Sciatic nerve (tissue), 2 donors: ENCODE results near the gene DONSON. TPM values are rescaled to one million over a fixed set of nuclear protein-coding genes. Genes with fewer than 3 reads are reported as not detected.
"Not testable (repeated sequence)": the region's sequence is repeated elsewhere in the genome, so short reads cannot be mapped to it uniquely, and the experiment has no call there.

Source experiments
- ATAC-seq: fragments of 200-7000 bp; cut with Tn5 transposase; one replicate; pipeline ENCODE4 v1.9.1; 2020; ENCODE audit warnings: mild to moderate bottlenecking, moderate library complexity
- DNase-seq: peaks from one replicate; pipeline ENCODE4 v3.0.0-alpha.2; 2020; ENCODE audit warnings: low spot score
- intact Hi-C: fragments of 100-400 bp; cut with DNase I; formaldehyde crosslinking; loops from one replicate; pipeline ENCODE4 v1.14.2; 2022
- total RNA-seq: library from RNA; stranded (reverse); fragmentation: NEBNext Ultra II Directional; extraction: Animal tissue kit (Norgen Biotek cat#: 25700); gene quantifications from one replicate; pipeline ENCODE4 v1.2.1, GENCODE V29; 2021
- donor health status: DM: no; HTN: no; CAD: no.
- donor health status: DM: no; HTN: no; CAD: no.

Gene DONSON, protein sequence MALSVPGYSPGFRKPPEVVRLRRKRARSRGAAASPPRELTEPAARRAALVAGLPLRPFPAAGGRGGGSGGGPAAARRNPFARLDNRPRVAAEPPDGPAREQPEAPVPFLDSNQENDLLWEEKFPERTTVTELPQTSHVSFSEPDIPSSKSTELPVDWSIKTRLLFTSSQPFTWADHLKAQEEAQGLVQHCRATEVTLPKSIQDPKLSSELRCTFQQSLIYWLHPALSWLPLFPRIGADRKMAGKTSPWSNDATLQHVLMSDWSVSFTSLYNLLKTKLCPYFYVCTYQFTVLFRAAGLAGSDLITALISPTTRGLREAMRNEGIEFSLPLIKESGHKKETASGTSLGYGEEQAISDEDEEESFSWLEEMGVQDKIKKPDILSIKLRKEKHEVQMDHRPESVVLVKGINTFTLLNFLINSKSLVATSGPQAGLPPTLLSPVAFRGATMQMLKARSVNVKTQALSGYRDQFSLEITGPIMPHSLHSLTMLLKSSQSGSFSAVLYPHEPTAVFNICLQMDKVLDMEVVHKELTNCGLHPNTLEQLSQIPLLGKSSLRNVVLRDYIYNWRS
- total RNA-seq: 15.3 TPM

DNA sequence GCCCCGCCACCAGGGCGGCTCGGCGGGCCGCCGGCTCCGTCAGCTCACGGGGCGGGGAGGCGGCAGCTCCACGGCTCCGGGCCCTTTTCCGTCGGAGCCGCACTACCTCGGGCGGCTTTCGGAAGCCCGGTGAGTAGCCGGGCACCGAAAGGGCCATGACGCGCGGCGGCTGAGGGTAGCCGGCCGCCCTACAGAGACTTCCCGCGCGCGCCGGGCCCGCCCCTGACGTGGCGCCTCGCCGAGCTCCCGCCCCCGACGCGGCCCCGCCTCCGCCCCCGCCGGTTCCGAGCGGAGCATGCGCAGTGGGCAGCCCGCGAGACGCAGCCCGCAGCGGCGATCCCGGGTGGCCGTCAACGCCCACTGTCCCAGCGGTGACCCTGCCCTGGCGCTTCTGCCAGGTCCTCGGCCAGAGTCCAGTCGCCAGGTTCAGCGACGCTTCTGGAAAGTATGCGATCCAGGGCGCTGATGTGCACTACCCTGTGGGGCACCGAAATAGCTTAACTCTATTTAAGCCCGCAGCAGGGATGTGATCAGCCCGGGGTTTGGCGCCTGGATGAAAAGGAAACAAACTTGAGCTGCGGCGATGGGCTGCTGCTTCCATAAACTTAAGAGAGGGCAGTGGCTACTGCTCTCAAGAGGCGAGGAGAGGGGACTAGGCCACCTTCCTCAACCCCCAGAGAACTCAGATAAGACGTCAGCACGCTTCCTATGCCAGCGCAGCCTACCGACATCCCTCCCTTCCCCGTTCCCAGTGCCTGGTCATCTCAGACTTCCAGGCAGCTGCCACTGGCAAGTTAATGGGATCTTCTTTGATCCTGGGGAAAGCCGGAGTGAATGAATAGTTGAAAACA, at the start of gene DONSON:
DONSON (minus strand) TSS at position 200 of the 851 bp plus-strand sequence; CDS start at position 157, 43 bp downstream.
- intact Hi-C loops: no loop called here
- DNase-seq (peak; percentile 93), ATAC-seq (peak; percentile 97)

GRCh38 chr21:33634254-33634653, 45.8 kb upstream of the DONSON start:
- no peak for ATAC-seq
- intact Hi-C loops: no loop called here
- no peak for DNase-seq

DNA sequence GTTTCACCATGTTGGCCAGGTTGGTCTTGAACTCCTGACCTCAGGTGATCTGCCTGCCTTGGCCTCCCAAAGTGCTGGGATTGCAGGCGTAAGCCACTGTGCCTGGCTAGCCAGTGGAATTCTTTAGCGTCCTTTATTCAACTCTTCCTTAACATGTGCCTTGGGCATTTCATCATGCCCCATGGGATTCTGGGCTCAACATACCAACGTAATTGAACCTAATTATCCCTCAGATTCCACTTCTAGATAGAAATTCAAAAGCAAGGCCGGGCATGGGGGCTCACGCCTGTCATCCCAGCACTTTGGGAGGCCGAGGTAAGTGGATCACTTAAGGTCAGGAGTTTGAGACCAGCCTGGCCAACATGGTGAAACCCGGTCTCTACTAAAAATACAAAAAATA, 37.7 kb upstream of the DONSON start:
- intact Hi-C loops, ATAC-seq, DNase-seq: not testable (repeated sequence)

- ATAC-seq: no peak
- intact Hi-C loops: no loop called here
- DNase-seq: no peak
Measured at GRCh38 chr21:33622253-33622652, 33.8 kb upstream of the DONSON start.

GRCh38 chr21:33619726-33620125, 31.2 kb upstream of the DONSON start:
- intact Hi-C loops: no loop called here
- DNase-seq: no peak
- no peak for ATAC-seq

DNA sequence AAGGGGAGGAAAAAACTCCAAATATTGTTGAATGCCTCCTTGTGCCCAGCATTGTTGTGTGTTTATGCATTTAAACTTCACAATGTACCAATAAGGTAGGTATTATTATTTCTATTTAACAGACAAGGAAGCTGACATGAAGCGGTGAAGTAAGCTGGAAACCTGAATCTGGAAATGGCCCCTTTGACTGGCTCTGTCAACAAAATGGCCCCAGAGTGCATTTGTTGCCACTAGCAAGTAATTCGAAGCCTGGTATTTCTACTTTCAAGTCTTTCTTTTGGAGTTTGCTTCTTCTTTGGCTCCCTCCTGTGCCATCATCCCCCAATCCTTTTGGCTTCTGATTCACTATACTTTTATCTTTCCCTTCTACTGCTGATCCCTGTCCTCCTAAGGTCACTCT, 29.9 kb upstream of the DONSON start:
- DNase-seq (no peak), ATAC-seq (no peak)
- intact Hi-C loops: no loop called here

DNA sequence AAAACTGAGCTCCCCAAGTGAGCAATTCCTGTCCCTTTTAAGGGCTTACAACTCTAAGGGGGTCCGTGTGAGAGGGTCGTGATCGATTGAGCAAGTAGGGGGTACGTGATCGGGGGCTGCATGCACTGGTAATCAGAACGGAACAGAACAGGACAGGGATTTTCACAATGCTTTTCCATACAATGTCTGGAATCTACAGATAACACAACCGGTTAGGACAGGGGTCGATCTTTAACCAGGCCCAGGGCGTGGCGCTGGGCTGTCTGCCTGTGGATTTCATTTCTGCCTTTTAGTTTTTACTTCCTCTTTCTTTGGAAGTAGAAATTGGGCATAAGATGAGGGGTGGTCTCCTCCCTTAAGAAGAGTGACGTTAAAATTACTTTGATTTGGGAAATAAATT, 29.1 kb upstream of the DONSON start:
- intact Hi-C loops: not testable (repeated sequence)

DNA sequence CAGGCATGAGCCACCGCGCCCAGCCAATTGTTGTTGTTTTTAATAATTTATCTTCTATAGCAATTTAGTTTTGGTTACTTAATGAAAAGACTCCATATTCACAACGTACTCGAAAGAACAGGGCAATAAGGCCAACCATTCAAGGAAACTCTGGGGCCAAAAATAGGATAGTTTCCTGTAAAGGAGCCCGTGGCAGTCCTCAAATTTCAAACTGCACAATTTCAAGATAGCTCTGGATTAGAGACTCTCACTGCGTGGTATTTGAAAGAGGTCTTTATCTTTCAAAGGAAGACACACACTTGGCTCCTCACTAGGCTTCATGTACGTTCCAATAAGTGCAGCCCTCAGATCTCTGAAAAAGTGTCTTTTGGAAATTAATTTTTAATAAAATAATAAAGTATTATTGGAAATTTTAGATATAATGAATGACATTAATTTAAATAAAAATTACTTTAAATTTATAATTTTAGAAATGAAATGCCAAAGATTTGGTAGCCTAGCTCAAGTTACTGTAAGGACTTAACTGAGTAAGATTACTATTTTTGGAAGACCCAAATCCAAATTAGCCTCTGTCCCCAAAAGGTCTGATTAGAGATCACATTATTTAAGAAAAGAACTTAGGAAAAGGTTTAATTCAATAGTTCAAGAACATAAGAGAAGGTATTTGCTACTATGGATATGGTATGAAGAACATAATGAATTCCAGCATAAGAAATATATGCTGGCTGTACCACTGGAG, 22.7 kb upstream of the DONSON start:
- DNase-seq: no peak
- ATAC-seq: no peak
- intact Hi-C loops: no loop called here

More for the DNA sequence above, 29.1 kb upstream of the DONSON start:
- ATAC-seq, DNase-seq: not testable (repeated sequence)

DNA sequence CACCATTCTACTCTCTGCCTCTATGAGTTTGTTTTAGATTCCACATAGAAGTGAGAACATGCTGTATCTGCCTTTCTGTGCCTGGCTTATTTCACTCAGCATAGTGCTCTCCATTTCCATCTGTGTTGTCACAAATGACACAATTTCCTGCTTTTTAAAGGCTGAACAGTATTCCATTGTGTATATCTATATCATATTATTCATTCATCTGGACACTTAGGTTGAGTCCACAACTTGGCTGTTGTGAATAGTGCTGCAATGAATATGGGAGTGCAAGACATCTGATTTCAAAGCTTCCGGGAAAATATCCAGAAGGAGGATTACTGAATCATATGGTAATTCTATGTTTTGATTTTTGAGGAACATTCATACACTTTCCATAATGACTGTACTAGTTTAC, 20.1 kb upstream of the DONSON start:
- ATAC-seq (no peak), DNase-seq (no peak)
- intact Hi-C loops: no loop called here

DNA sequence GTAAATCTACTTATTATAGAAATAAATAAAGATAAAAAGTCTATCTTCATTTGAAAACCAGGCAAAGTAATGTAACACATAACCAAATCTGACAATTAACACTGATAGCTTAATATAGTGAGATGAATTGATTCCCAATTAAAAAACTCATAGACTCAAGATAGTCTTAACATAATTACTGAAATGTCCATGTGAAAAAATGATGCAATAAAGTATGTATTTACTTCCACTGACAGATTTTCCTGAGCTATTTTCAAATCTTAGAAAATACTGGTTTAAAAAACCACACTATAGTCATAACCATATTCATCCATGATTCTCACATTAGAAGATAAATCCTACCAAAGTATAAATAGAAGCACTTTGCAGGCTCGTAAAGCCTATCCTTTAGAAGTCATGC, 9.6 kb upstream of the DONSON start:
- intact Hi-C loops: no loop called here
- DNase-seq: no peak
- no peak for ATAC-seq

GRCh38 chr21:33587792-33588484, 546 bp downstream of the DONSON start:
- peak; percentile 33 for ATAC-seq
- intact Hi-C loops: no loop called here

DNA sequence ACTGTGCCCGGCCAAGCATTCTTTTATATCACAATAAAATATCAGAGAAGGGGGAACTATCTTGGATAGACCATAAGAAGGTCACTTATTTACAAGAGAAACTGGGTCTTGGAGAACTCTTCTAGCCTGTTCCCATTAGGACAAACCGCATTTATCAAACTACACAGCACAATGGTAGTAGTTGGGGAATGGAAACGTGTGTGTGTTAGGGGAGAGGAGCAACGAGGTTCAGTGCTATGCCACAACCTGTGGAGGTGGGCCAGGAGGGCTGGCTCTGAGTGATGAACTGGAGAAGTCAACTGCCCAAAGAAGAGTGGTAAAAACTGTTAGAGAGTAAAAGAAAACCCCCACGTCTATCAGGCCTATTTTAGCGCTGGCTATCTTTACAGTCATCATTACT, 1.6 kb downstream of the DONSON start:
- no peak for ATAC-seq
- DNase-seq: no peak
- intact Hi-C loops: no loop called here

More at GRCh38 chr21:33587792-33588484, 546 bp downstream of the DONSON start:
- DNase-seq: peak; percentile 70

DNA sequence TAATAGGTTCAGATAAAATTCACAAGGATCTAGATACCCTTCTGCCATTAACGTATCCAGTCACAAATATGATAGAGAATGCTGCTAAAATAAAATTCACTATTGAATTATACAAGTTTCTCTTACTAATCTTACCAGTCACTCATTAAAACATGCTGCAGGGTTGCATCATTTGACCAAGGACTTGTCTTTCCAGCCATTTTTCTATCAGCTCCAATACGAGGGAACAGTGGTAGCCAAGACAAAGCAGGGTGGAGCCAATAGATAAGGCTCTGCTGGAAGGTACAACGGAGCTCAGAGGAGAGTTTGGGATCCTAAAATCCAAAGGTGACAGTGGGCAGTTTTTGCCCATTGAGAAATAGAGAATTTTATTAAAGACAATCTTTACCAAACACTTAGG, 4.0 kb downstream of the DONSON start:
- intact Hi-C loops: no loop called here

DNA sequence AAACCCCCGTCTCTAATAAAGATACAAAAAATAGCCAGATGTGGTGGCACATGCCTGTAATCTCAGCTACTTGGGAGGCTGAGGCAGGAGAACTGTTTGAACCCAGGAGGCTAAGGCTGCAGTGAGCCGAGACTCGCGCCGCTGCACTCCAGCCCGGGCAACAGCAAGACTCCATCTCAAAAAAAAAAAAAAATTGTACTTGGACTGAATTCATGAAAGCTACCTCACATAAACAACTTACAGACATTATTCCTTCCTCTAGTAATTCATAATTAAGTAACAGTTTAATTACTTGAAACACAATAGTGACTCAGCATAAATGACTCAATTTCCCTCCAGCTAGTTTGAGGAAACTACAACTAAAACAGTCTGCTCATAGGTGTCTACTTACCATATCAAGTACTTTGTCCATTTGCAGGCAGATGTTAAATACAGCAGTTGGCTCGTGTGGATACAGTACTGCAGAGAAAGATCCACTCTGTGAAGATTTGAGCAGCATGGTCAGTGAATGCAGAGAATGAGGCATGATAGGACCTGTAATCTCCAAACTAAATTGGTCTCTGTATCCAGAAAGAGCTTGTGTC, 9.4 kb downstream of the DONSON start:
- DNase-seq: no peak
- ATAC-seq: no peak
- intact Hi-C loops: no loop called here

More for the DNA sequence above, 4.0 kb downstream of the DONSON start:
- DNase-seq (no peak), ATAC-seq (no peak)

DNA sequence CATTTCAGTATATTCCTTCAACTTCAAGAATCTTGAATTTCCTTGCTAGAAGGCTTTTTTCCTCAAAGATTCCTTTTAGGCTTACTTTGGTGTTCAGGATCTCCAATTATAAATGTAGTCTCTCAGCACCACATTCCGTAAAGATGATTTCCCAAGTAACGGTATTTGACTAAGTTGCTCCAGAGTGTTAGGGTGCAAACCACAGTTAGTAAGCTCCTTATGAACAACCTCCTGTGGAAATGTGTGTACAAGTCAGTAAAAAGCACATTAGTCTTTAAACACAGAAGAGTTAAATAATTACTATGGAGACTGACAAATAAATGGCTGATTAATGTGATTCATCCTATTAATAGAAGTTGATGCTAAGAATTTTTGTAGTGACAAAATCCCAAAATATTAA, 10.3 kb downstream of the DONSON start:
- intact Hi-C loops: no loop called here
- DNase-seq (no peak), ATAC-seq (no peak)

DNA sequence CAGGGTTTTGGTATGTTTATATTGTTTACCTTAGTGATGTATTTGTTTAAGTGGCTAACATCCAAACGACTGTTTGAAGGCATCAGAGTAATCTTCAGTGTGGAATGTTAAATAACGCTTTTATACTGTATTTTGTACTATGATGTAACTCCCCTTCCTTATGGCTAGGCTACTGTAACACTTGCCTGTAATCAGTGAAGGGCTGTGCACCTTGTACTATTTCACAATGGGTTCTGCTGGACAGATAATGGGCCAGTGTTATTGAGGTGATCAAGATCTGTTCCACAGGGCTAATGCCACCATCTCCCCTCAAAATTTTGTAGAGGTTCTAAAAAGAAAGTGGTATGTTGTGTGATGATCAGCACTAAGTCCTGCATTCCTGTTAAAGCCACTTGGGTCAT, 11.7 kb downstream of the DONSON start:
- intact Hi-C loops, ATAC-seq, DNase-seq: not testable (repeated sequence)

DNA sequence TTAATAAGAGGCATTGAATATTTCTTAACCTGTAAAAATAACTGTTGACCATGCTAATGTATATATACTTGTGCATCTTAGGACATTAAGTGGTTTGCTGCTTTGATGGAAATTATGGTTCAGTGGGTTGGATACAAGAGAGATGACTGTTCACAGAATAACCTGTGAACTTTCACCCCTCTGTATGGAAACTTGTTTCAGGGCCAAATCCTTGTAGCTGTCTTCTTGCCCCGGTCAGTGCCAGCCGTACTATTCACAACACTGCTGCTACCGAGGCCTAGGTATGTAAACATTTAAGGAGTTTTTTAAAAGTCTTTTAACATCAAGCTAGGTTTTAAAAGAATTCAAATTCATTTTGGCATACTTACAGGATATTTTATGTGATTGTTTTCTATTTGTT, 16.1 kb downstream of the DONSON start:
- intact Hi-C loops: no loop called here
- peak; percentile 34 for ATAC-seq
- no peak for DNase-seq

- intact Hi-C loops: no loop called here
- ATAC-seq: no peak
- DNase-seq: no peak
Measured at GRCh38 chr21:33569991-33570390, 18.5 kb downstream of the DONSON start.
